ENCODE results near the gene S100A3.

The S100A3 gene

DNA sequence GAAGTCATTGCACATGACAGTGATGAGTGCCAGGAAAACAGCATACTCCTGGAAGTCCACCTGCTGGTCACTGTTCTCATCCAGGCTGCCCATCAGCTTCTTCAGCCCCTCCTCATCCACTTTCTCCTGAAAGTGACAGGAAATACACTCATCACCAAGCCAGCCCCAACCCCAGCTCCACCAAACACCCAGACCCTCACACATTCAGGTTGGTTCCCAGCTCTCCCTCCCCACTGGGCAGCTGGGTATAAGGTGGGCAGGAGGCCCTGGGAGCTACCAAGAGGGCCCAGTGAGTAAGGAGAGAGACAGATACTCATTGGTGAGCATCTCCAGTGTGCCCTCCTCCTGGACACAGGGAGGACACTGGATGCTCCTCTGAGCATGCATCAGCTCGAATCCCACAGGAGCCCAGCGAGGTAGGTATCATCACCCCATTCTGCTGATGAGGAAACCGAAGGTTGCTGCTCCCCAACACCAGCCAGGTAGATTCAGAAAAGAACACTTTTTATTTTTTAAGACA lies 12.5 kb upstream of the S100A3 start:
- TF ChIP-seq, protein P1, sequence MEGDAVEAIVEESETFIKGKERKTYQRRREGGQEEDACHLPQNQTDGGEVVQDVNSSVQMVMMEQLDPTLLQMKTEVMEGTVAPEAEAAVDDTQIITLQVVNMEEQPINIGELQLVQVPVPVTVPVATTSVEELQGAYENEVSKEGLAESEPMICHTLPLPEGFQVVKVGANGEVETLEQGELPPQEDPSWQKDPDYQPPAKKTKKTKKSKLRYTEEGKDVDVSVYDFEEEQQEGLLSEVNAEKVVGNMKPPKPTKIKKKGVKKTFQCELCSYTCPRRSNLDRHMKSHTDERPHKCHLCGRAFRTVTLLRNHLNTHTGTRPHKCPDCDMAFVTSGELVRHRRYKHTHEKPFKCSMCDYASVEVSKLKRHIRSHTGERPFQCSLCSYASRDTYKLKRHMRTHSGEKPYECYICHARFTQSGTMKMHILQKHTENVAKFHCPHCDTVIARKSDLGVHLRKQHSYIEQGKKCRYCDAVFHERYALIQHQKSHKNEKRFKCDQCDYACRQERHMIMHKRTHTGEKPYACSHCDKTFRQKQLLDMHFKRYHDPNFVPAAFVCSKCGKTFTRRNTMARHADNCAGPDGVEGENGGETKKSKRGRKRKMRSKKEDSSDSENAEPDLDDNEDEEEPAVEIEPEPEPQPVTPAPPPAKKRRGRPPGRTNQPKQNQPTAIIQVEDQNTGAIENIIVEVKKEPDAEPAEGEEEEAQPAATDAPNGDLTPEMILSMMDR (IDR thresholded peaks at IDR 0.05; ENCODE audit: borderline replicate concordance, insufficient read depth, low read depth, low read length), result no peak

DNA sequence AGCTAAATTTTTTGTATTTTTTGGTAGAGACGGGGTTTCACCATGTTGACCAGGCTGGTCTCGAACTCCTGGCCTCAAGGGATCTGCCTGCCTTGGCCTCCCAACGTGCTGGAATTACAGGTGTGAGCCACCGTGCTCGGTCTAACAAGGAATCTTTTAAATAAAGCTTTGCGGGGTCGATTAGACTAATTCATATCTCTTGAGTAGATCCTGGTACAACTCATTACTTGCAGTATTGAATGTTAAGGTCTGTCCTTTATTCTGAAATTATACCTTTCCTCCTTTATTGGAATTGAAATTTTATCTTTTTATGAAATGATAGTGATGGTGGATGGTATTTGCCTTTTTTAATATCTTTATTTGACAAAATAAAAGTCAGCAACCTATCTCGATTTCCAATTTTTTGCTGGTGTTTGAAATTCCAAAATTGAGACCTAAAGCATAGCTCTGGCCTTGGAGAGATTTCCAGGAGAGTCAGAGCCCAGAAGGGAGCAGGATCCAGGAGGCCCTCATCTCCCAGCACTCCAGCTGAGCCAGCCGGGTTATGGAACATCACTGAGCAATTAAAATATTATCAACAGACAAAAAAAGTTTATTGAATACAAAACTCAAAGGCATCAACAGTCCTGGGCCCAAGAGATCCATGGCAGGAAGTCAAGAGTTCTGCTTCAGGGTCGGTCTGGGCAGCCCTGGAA lies 11.9 kb upstream of the S100A3 start:
- TF ChIP-seq, protein P1 (IDR thresholded peaks at IDR 0.05; ENCODE audit: borderline replicate concordance, insufficient read depth, low read depth, low read length), result no peak
- no peak overlapping the region for H3K4me3 ChIP-seq (ENCODE audit: low read depth, low read length)

More for the DNA sequence above, 12.5 kb upstream of the S100A3 start:
- no peak overlapping the region for H3K4me3 ChIP-seq (ENCODE audit: low read depth, low read length)

DNA sequence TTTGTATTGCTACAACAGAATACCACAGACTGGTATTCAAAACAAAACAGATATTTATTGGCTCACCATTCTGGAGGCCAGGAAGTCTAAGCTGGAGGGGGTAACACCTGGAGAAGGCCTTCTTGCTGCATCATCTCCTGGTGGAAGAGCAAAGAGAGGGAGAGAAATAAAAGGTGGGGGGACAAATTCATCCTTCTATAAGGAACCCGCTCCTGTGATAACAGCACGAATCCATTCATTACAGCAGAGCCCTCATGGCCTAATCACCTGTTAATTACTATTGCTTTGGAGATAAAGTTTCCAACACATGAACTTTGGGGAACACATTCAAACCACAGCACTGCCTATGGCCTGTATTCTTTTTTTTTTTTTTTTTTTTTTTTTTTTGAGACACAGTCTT lies 11.2 kb upstream of the S100A3 start:
- TF ChIP-seq, protein P1 (IDR thresholded peaks at IDR 0.05; ENCODE audit: borderline replicate concordance, insufficient read depth, low read depth, low read length), result no peak
- H3K4me3 ChIP-seq (ENCODE audit: low read depth, low read length), result no peak overlapping the region

DNA sequence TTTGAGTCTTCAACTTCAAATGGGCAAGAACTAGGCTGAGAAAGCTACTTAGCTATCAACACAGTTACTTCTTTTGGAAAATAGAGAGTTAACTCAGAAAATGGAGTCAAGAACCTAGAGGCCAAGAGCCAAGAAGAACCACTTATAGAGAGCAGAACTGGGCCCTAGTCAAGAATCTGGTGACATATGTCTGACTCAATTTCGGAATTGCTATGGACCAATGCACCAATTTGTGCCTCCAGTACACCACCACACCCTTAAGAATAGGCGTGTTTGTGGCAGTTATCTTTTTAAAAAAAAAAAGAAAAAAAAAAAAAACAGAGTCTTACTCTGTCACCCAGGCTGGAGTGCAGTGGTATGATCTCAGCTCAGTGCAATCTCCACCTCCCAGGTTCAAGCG lies 8.8 kb upstream of the S100A3 start:
- no peak overlapping the region for H3K4me3 ChIP-seq (ENCODE audit: low read depth, low read length)
- TF ChIP-seq, protein P1 (IDR thresholded peaks at IDR 0.05; ENCODE audit: borderline replicate concordance, insufficient read depth, low read depth, low read length), result no peak

DNA sequence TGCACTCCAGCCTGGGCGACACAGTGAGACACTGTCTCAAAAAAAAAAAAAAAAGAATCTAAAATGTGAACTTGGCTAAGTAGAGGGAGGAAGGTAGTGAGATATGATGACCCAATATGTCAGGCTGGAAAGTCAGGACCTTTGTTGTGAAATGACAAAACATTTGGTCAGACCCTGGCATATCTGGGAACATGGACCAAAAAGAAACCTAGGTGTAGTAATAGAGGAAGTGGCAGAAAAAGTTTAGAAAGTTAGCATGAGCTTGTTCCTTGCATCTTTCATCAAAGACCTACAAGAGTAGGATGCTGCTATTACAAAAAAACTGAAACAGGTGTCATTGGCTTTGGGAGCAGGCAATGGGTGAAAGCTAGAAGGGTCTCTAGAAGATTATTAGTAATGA lies 7.3 kb upstream of the S100A3 start:
- TF ChIP-seq, protein P1 (IDR thresholded peaks at IDR 0.05; ENCODE audit: borderline replicate concordance, insufficient read depth, low read depth, low read length), result no peak
- no peak overlapping the region for H3K4me3 ChIP-seq (ENCODE audit: low read depth, low read length)

DNA sequence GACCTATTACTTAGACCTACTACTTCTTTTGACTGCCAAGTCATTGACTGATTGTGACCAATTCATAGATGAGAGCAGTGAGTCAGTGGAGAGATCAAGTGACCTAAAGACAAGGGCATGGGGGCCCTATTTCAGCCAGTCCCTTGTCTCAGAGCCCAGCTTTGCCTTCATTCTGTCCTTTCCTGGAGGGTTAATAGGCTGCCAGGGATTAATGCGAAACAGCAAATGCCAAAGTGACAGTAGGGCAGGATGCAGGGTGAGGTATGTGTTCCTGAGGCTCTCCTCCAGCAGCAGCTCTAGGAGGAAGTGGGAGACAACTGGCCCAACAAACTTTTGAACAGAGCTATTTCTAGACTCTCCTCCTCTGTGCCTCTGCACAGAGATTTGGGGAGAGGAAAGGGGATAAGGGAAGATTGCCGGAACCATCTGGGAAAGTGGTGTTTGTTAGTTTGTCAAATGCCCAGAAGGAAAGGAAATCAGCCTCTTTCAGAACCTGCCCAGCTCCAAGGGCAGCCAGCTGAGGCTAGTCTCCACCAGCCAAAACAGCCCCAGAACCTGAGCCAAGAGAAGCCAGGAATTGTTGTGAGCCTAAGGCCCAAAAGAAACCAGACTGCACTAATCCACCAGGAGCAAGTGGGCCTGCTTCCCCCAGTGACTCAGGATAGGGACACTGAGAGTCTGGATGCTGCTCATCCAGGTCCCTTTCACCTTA lies 4.9 kb upstream of the S100A3 start:
- H3K4me3 ChIP-seq (ENCODE audit: low read depth, low read length), result no peak overlapping the region

More for the DNA sequence above, 4.9 kb upstream of the S100A3 start:
- TF ChIP-seq, protein P1 (IDR thresholded peaks at IDR 0.05; ENCODE audit: borderline replicate concordance, insufficient read depth, low read depth, low read length), result no peak

All from GM12875 (cell line).